ENCODE results near the gene PTOV1. TPM values are rescaled to one million over a fixed set of nuclear protein-coding genes. Genes with fewer than 3 reads are reported as not detected.

The PTOV1 gene
- total and polyA plus RNA-seq, 2 of the 13 experiments (the other 11 are each of a cell fraction or from before 2014, with no cell fraction given): 63.5 to 68.5 TPM

GRCh38 chr19:49869484-49870308, 18.7 kb downstream of the PTOV1 start (continued):
- TF ChIP-seq ZNF883 (CRISPR knock-in tag; IDR thresholded peaks at IDR 0.05; ENCODE audit: not compliant biosample characterization) (no peak), ZBTB3 (CRISPR knock-in tag; IDR thresholded peaks at IDR 0.05; ENCODE audit: borderline replicate concordance, low read depth) (no peak), KAT2B (IDR thresholded peaks at IDR 0.05; ENCODE audit: borderline replicate concordance, low read depth, low read length) (no peak), ZFP36 (IDR thresholded peaks at IDR 0.05; ENCODE audit: borderline replicate concordance, low read depth, low read length, partially characterized antibody) (no peak), SRSF1 (optimal IDR thresholded peaks at IDR 0.05; ENCODE audit: low read depth, low read length) (no peak), SNAPC2 (CRISPR knock-in tag; IDR thresholded peaks at IDR 0.05) (no peak), RCOR2 (CRISPR knock-in tag; IDR thresholded peaks at IDR 0.05) (no peak), STAT6 (CRISPR knock-in tag; IDR thresholded peaks at IDR 0.05; ENCODE audit: borderline replicate concordance) (no peak), ZNF547 (CRISPR knock-in tag; IDR thresholded peaks at IDR 0.05) (no peak), NR1H2 (CRISPR knock-in tag; IDR thresholded peaks at IDR 0.05; ENCODE audit: borderline replicate concordance, low read depth) (0 out of 2 replicates have a peak, but pooled peaks have one; percentile 47), ZNF44 (CRISPR knock-in tag; IDR thresholded peaks at IDR 0.05) (no peak; the same call in 1 of the 2 replicates), ZNF720 (CRISPR knock-in tag; IDR thresholded peaks at IDR 0.05) (0 out of 2 replicates have a peak, but pooled peaks have one; percentile 25), MATR3 (CRISPR knock-in tag; IDR thresholded peaks at IDR 0.05) (no peak), DMAP1 (CRISPR knock-in tag; IDR thresholded peaks at IDR 0.05) (peak; percentile 77), MAF1 (CRISPR knock-in tag; IDR thresholded peaks at IDR 0.05; ENCODE audit: borderline replicate concordance) (no peak), MED8 (CRISPR knock-in tag; IDR thresholded peaks at IDR 0.05; ENCODE audit: insufficient replicate concordance) (no peak), ETS1 (CRISPR knock-in tag; IDR thresholded peaks at IDR 0.05) (no peak; the same call in 1 of the 2 replicates), ZNF501 (CRISPR knock-in tag; IDR thresholded peaks at IDR 0.05) (peak; percentile 37), ATF3 (CRISPR knock-in tag; IDR thresholded peaks at IDR 0.05) (no peak), PCBP1 (IDR thresholded peaks at IDR 0.05; ENCODE audit: borderline replicate concordance, low read depth, low read length) (0 out of 2 replicates have a peak, but pooled peaks have one; percentile 19), RARA (CRISPR knock-in tag; IDR thresholded peaks at IDR 0.05) (no peak), ZNF496 (CRISPR knock-in tag; IDR thresholded peaks at IDR 0.05; ENCODE audit: insufficient replicate concordance) (no peak), U2AF2 (IDR thresholded peaks at IDR 0.05; ENCODE audit: low read depth, low read length) (no peak), HDAC1 (CRISPR knock-in tag; IDR thresholded peaks at IDR 0.05) (peak; percentile 21; the same call in 1 of the 2 replicates), ZNF512 (CRISPR knock-in tag; IDR thresholded peaks at IDR 0.05) (no peak)

All from HepG2 (cell line).